ENCODE results near the gene PRUNE2.

PRUNE2 gene

DNA sequence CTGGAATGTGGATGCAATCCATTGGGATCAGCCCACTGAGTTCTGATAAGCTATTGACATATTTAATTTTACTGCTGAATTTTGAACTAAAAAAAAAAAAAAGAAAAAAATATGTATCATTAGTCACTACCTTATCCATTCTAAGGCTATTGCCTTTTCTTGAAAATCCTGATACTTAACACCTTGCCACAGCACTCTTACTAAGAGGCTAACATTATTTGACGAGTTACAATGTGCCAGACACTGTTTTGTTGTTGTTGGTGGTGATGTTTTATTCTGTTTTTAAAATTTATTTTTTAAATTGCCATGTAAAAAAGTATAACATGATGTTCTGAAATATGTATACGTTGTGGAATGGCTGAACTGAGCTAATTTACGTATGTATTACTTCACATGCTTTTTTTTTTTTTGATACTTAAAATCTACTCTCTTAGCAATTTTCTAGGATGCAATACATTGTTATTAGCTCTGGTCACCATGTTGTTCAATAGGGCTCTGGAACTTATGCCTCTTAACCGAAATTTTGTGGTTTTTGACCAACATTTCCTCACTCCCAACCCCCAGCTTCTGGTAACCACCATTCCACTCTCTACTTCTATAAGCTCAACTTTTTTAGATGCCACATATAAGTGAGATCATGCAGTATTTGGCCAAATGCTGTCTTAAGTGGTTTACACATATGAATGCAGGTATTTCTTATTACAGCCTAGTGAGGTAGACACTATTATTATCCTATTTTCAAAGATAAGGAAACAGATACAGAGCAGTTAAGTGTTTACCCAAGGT is 276.5 kb downstream of the PRUNE2 start:
- DNase-seq (ENCODE audit: extremely low read depth, low read depth) = no peak
- TF ChIP-seq, protein P1, sequence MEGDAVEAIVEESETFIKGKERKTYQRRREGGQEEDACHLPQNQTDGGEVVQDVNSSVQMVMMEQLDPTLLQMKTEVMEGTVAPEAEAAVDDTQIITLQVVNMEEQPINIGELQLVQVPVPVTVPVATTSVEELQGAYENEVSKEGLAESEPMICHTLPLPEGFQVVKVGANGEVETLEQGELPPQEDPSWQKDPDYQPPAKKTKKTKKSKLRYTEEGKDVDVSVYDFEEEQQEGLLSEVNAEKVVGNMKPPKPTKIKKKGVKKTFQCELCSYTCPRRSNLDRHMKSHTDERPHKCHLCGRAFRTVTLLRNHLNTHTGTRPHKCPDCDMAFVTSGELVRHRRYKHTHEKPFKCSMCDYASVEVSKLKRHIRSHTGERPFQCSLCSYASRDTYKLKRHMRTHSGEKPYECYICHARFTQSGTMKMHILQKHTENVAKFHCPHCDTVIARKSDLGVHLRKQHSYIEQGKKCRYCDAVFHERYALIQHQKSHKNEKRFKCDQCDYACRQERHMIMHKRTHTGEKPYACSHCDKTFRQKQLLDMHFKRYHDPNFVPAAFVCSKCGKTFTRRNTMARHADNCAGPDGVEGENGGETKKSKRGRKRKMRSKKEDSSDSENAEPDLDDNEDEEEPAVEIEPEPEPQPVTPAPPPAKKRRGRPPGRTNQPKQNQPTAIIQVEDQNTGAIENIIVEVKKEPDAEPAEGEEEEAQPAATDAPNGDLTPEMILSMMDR (IDR thresholded peaks at IDR 0.05; ENCODE audit: low read depth, low read length) = no peak

DNA sequence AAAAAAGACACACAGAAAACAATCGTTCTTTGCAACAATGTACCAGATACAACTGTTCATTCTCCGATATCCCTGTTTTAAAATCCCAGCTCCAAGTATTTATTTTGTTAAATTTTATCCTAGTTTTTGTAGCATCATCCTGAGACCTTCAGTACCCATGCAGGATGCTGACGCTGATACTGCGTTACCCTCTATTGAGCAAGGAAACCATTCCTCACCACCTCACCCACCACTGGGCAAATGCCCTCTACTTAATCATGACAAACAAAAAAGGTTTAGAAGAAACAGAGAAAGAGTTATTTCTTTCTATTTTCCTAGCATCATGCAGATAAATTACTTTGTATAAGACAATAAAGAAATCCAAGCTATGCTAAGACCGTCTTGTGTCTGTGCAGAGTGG is 277.8 kb downstream of the PRUNE2 start:
- TF ChIP-seq, protein P1 (IDR thresholded peaks at IDR 0.05; ENCODE audit: low read depth, low read length) = no peak
- DNase-seq (ENCODE audit: extremely low read depth, low read depth) = no peak

DNA sequence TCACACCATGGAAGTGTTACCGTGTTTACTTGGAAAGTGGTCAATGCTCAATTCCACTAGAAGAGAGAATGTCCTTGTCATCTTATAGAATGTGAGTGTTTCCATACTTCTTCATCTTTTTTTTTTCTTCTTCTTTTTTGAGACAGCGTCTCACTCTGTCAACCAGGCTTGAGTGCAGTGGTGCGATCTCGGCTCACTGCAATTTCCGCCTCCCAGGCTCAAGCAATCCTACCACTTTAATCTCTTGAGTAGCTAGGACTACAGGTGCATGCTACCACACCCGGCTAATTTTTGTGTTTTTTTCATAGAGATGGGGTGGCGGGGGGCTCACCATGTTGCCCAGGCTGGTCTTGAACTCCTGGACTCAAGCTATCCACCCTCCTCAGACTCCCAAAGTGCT is 278.9 kb downstream of the PRUNE2 start:
- no peak for DNase-seq (ENCODE audit: extremely low read depth, low read depth)
- TF ChIP-seq, protein P1 (IDR thresholded peaks at IDR 0.05; ENCODE audit: low read depth, low read length) = no peak

GRCh38 chr9:76626141-76626540 is 279.8 kb downstream of the PRUNE2 start:
- DNase-seq (ENCODE audit: extremely low read depth, low read depth) = no peak
- TF ChIP-seq, protein P1 (IDR thresholded peaks at IDR 0.05; ENCODE audit: low read depth, low read length) = no peak

- TF ChIP-seq, protein P1 (IDR thresholded peaks at IDR 0.05; ENCODE audit: low read depth, low read length) = no peak
- no peak for DNase-seq (ENCODE audit: extremely low read depth, low read depth)
Observed at GRCh38 chr9:76624391-76625048, 281.4 kb downstream of the PRUNE2 start.

DNA sequence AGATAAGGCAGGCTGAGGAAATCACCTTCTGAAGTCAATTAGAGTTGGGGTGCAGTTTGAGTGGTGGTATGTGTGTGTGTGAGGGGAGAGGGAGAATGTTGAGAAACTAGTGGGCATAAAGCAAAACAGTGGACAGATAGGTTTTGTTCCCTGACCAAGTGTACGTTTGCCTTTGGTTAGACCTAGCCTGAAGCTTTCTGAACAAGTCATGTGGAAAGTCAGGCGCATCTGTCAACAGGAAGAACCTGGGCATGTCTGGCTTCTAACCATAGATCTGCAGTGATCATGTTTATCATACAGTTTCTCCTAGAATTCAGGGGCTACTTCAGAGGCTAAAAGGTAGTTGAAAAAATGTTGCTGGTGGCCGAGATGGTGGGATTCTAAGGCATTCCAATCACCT is 284.9 kb downstream of the PRUNE2 start:
- no peak for DNase-seq (ENCODE audit: extremely low read depth, low read depth)
- TF ChIP-seq, protein P1 (IDR thresholded peaks at IDR 0.05; ENCODE audit: low read depth, low read length) = no peak

DNA sequence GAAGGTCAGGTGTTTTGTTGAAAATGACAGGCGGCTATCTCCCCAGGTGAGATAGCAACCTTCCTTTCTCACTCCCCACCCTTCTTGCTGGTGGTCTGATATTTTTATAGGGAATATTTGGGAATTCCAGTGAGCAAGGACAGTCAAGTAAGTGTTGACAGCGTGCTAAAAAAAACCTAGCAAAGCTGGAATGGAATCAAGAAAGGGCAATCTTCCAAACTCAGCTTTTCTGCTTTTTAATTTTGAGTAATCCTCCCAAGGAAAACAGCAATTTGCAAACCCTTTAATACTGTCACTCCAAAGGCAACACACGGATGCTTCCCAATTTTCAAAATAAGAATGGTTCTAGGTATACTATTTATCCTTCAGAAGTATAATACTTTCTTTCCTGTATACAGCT is 285.3 kb downstream of the PRUNE2 start:
- TF ChIP-seq, protein P1 (IDR thresholded peaks at IDR 0.05; ENCODE audit: low read depth, low read length) = no peak
- no peak for DNase-seq (ENCODE audit: extremely low read depth, low read depth)

Data from AG09319 (cell line).